HG03196 (cell line): ENCODE measurements around the gene SLC35A5.

Experiments
- ATAC-seq: cut with Tn5 transposase; IDR thresholded peaks from one replicate; pipeline ENCODE4 v1.9.1; 2021; ENCODE audit not compliant: unreplicated experiment

The SLC35A5 gene

GRCh38 chr3:112619295-112619694 is 57.5 kb downstream of the SLC35A5 start:
- no peak for ATAC-seq

- ATAC-seq: no peak
Measured at GRCh38 chr3:112623213-112623612, 61.4 kb downstream of the SLC35A5 start.

- no peak for ATAC-seq
Measured at GRCh38 chr3:112623717-112624116, 61.9 kb downstream of the SLC35A5 start.

- no peak for ATAC-seq
Measured at GRCh38 chr3:112627419-112627818, 65.6 kb downstream of the SLC35A5 start.

GRCh38 chr3:112627919-112628466 is 66.1 kb downstream of the SLC35A5 start:
- no peak for ATAC-seq

- no peak for ATAC-seq
Measured at GRCh38 chr3:112629425-112629824, 67.6 kb downstream of the SLC35A5 start.

- ATAC-seq: no peak
Measured at GRCh38 chr3:112631257-112631656, 69.4 kb downstream of the SLC35A5 start.

GRCh38 chr3:112632596-112632995 is 70.8 kb downstream of the SLC35A5 start:
- ATAC-seq: no peak

GRCh38 chr3:112633191-112633590 is 71.3 kb downstream of the SLC35A5 start:
- ATAC-seq: no peak

GRCh38 chr3:112633757-112634156 is 71.9 kb downstream of the SLC35A5 start:
- ATAC-seq: no peak

- no peak for ATAC-seq
Measured at GRCh38 chr3:112634786-112635541, 73.1 kb downstream of the SLC35A5 start.
